ENCODE measurements around the gene FXR2.
"Not testable (repeated sequence)": the region's sequence is repeated elsewhere in the genome, so short reads cannot be mapped to it uniquely, and the experiment has no call there.

DNA sequence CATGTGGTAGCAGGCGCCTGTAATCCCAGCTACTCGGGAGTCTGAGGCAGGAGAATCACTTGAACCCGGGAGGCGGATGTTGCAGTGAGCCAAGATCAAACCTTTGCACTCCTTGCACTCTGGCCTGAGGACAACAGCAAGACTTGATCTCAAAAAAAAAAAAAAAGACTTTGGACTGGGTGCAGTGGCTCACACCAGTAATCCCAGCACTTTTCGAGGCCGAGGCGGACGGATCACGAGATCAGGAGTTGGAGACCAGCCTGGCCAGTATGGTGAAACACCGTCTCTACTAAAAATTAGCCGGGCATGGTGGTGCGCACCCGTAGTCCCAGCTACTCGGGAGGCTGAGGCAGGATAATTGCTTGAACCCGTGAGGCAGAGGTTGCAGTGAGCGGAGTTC lies 11.1 kb upstream of the FXR2 start:
- TF ChIP-seq CTCF (conservative IDR thresholded peaks at IDR 0.05 in 1 of 2, IDR thresholded peaks at IDR 0.05 in 1 of 2; ENCODE audit: low read depth in 1 of 2, low read length in 2 of 2); EZH2 (IDR thresholded peaks at IDR 0.05; ENCODE audit: low read length, missing control alignments): not testable (repeated sequence)
